Loucy (cell line): ENCODE data around the gene TRHDE.

Experiments
- CTCF ChIP-seq: fragments of 200-600 bp; sonication (generic); conservative IDR thresholded peaks from 2 replicates; pipeline ENCODE4 v1.5.1; 2014; ENCODE audit warnings: mild to moderate bottlenecking, antibody characterized with exemption, low read length
- EZH2phosphoT487 ChIP-seq: fragments of 200-600 bp; IDR thresholded peaks from 2 replicates; pipeline ENCODE4 v1.6.1; 2018; ENCODE audit warnings: antibody characterized with exemption, mild to moderate bottlenecking, moderate library complexity, borderline replicate concordance

DNA sequence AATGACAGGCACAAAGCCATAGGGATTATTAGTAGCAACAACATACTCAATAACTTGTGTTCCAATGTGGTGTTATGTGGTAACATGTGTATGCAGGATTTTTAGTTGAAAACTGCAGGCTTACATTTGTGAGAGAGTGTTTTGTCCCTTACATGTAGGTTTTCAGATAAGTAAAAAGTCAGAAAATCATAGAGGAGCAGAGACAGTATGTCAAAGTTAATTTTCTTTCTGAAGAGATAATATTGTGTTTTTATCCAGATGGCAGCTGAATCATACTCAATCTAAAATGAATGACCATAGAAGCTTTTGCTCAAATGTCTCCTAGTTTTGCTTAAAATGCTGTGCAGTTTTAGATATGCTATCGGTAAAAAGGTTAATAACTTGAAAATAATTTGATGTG is 277.0 kb downstream of the TRHDE start:
- TF ChIP-seq CTCF: no peak
- no peak for TF ChIP-seq EZH2phosphoT487
